Kasumi-1 (cell line): ENCODE results near the gene BPIFB3.

Experiments used
- DNase-seq, 2 experiments: peaks; one replicate each; lab custom pipeline; 2025; lab: John Stamatoyannopoulos, UW

The BPIFB3 gene

GRCh38 chr20:33062825-33063149 is 9.1 kb downstream of the BPIFB3 start:
- no peak for DNase-seq

- DNase-seq, result no peak
Observed at GRCh38 chr20:33063271-33063670, 9.6 kb downstream of the BPIFB3 start.

- DNase-seq, result no peak
Observed at GRCh38 chr20:33064572-33065287, 11.0 kb downstream of the BPIFB3 start.

- no peak for DNase-seq
Observed at GRCh38 chr20:33065785-33066184, 12.1 kb downstream of the BPIFB3 start.

- DNase-seq, result no peak
Observed at GRCh38 chr20:33067806-33068205, 14.1 kb downstream of the BPIFB3 start.

- DNase-seq, result no peak
Observed at GRCh38 chr20:33068251-33068939, 14.7 kb downstream of the BPIFB3 start.

- DNase-seq, result no peak
Observed at GRCh38 chr20:33069673-33070072, 16.0 kb downstream of the BPIFB3 start.

- DNase-seq, result no peak
Observed at GRCh38 chr20:33070111-33071053, 16.7 kb downstream of the BPIFB3 start.

GRCh38 chr20:33071198-33071597 is 17.5 kb downstream of the BPIFB3 start:
- DNase-seq, result no peak

- no peak for DNase-seq
Observed at GRCh38 chr20:33072362-33072761, 18.7 kb downstream of the BPIFB3 start.

GRCh38 chr20:33072813-33073212 is 19.1 kb downstream of the BPIFB3 start:
- no peak for DNase-seq

- DNase-seq, result no peak
Observed at GRCh38 chr20:33074675-33075074, 21.0 kb downstream of the BPIFB3 start.

GRCh38 chr20:33075281-33075680 is 21.6 kb downstream of the BPIFB3 start:
- DNase-seq, result no peak

- peak; percentile 2 to 16 for DNase-seq
Observed at GRCh38 chr20:33076662-33077372, 23.1 kb downstream of the BPIFB3 start.

GRCh38 chr20:33079259-33079658 is 25.6 kb downstream of the BPIFB3 start, which contains the start of gene BPIFB4:
TSS of gene BPIFB4 (plus strand) at chr20:33079643. CDS start at chr20:33081527, 1,884 bp downstream.
- no peak for DNase-seq

- DNase-seq, result no peak
Observed at GRCh38 chr20:33081411-33082154, 27.9 kb downstream of the BPIFB3 start.

GRCh38 chr20:33082546-33082945 is 28.8 kb downstream of the BPIFB3 start:
- no peak for DNase-seq

- DNase-seq, result no peak
Observed at GRCh38 chr20:33083544-33084340, 30.0 kb downstream of the BPIFB3 start.

- DNase-seq, result no peak
Observed at GRCh38 chr20:33084722-33085121, 31.0 kb downstream of the BPIFB3 start.

GRCh38 chr20:33086052-33086722 is 32.5 kb downstream of the BPIFB3 start:
- DNase-seq, result no peak
